HepG2 (cell line): Measurements from ENCODE around the gene MAP3K19. TPM values are rescaled to one million over a fixed set of nuclear protein-coding genes. Genes with fewer than 3 reads are reported as not detected.

Experiments used
- ATAC-seq: fragments of 200-7000 bp; cut with Tn5 transposase; 3 replicates; pipeline ENCODE4 v1.9.1; 2020; ENCODE audit warnings: mild to moderate bottlenecking, moderate library complexity
- BruUV-seq: library from RNA; stranded (reverse); fragments of 400-500 nt; replicated peaks from 2 replicates; lab custom pipeline; 2021; lab: Mats Ljungman, UMichigan
- CTCF ChIA-PET: fragments of 300-600 bp; formaldehyde crosslinking; extraction: SDS; loops from one replicate; lab custom pipeline; 2021; ENCODE audit warnings: low total read pairs, inconsistent platforms, low intra/inter-chr PET ratio; lab: Yijun Ruan, JAX
- POLR2A ChIA-PET: fragments of 350-600 bp; sonication (Branson Sonifier 250); formaldehyde crosslinking; loops from one replicate; lab custom pipeline; 2020; ENCODE audit warnings: antibody characterized with exemption, inconsistent platforms; lab: Yijun Ruan, JAX
- DNase-seq: peaks from one replicate; pipeline ENCODE4 v3.0.0-alpha.2; 2015; ENCODE audit warnings: low spot score
- FAIRE-seq: peaks from 3 replicates; lab custom pipeline; 2011; peaks lifted over from hg19 to GRCh38; lab: Jason Lieb, UNC
- H2AFZ ChIP-seq: one replicate; pipeline ENCODE4 v1.6.1; 2011; ENCODE audit warnings: low read length, inconsistent platforms
- H3K27ac ChIP-seq: fragments of 300-600 bp; 3 replicates; pipeline ENCODE4 v1.8.0; 2011; ENCODE audit warnings: mixed run types, mild to moderate bottlenecking, mixed read lengths, low read length, inconsistent platforms; ENCODE audit not compliant: insufficient read depth; ENCODE audit errors: extremely low read length
- H3K27me3 ChIP-seq, 2 experiments: fragments of 200-600 bp in 1 of 2; 2 replicates in 1 of 2; 3 replicates in 1 of 2; pipeline versions ENCODE4 v1.6.0 to v1.8.0; 2011; ENCODE audit warnings: low read length in 2 of 2, mild to moderate bottlenecking in 2 of 2, moderate library complexity in 2 of 2, inconsistent platforms in 1 of 2; ENCODE audit not compliant: insufficient read depth in 2 of 2, control insufficient read depth in 1 of 2
- H3K36me3 ChIP-seq, 2 experiments: fragments of 200-600 bp in 1 of 2; replicated peaks in 1 of 2; 2 replicates in 1 of 2; 3 replicates in 1 of 2; pipeline versions ENCODE4 v1.5.1 to v1.8.0; 2011; ENCODE audit warnings: low read length in 2 of 2, inconsistent platforms in 1 of 2; ENCODE audit not compliant: insufficient read depth in 2 of 2, control insufficient read depth in 1 of 2
- H3K4me1 ChIP-seq: 2 replicates; pipeline ENCODE4 v1.5.1; 2012; ENCODE audit warnings: low read length, inconsistent platforms; ENCODE audit not compliant: insufficient read depth
- H3K4me2 ChIP-seq: 2 replicates; pipeline ENCODE4 v1.6.0; 2011; ENCODE audit warnings: low read depth, low read length, inconsistent platforms
- H3K4me3 ChIP-seq, 3 experiments: fragments of 200-600 bp in 1 of 3; sonication (generic), shearing (Covaris generic) in 1 of 3; replicated peaks in 1 of 3; 2 replicates each; pipeline ENCODE4 v1.5.1; 2011 to 2016; ENCODE audit warnings: low read length in 3 of 3, inconsistent platforms in 2 of 3, low read depth in 2 of 3, mild to moderate bottlenecking in 2 of 3, control low read depth in 1 of 3, mixed read lengths in 1 of 3; ENCODE audit not compliant: insufficient read depth in 1 of 3
- H3K79me2 ChIP-seq: one replicate; pipeline ENCODE4 v1.6.1; 2011; ENCODE audit warnings: low read length, inconsistent platforms; ENCODE audit not compliant: insufficient read depth
- H3K9ac ChIP-seq: 2 replicates; pipeline ENCODE4 v1.6.0; 2011; ENCODE audit warnings: mild to moderate bottlenecking, low read depth, low read length, inconsistent platforms; ENCODE audit not compliant: insufficient read depth
- H3K9me3 ChIP-seq: 2 replicates; pipeline ENCODE4 v1.5.1; 2012; ENCODE audit warnings: mild to moderate bottlenecking, low read length
- H4K20me1 ChIP-seq: 2 replicates; pipeline ENCODE4 v1.6.0; 2011; ENCODE audit warnings: inconsistent platforms, mild to moderate bottlenecking, low read length, moderate library complexity; ENCODE audit not compliant: insufficient read depth
- EP300 ChIP-seq, 3 experiments: sonication (generic) in 1 of 3; formaldehyde crosslinking in 1 of 3; IDR thresholded peaks; 2 replicates each; pipeline versions ENCODE4 v1.5.1 to v1.6.1; 2011 to 2020; ENCODE audit warnings: low read depth in 2 of 3, low read length in 2 of 3, borderline replicate concordance in 1 of 3, improper control_type of control experiment in 1 of 3, mild to moderate bottlenecking in 1 of 3, missing genetic modification reagents in 1 of 3, moderate library complexity in 1 of 3
- FOSL1 ChIP-seq: sonication (generic); formaldehyde crosslinking; IDR thresholded peaks from 2 replicates; pipeline ENCODE4 v1.9.0; 2021; ENCODE audit warnings: missing genetic modification reagents, borderline replicate concordance
- KLF15 ChIP-seq: sonication (generic); formaldehyde crosslinking; IDR thresholded peaks from 2 replicates; pipeline ENCODE4 v1.8.1; 2023; ENCODE audit warnings: borderline replicate concordance, mild to moderate bottlenecking, inconsistent platforms, missing genetic modification reagents, mixed read lengths
- PHF8 ChIP-seq: sonication (generic); formaldehyde crosslinking; IDR thresholded peaks from 2 replicates; pipeline ENCODE4 v1.5.0; 2020; ENCODE audit warnings: missing genetic modification reagents
- PRDM4 ChIP-seq: sonication (generic); formaldehyde crosslinking; IDR thresholded peaks from 2 replicates; pipeline ENCODE4 v1.9.0; 2021; ENCODE audit warnings: missing genetic modification reagents, borderline replicate concordance
- RARA ChIP-seq: IDR thresholded peaks from 2 replicates; pipeline ENCODE4 v1.6.1; 2016; ENCODE audit warnings: missing genetic modification reagents, missing compliant biosample characterization
- TARDBP ChIP-seq: sonication (generic); formaldehyde crosslinking; IDR thresholded peaks from 2 replicates; pipeline ENCODE4 v1.8.0; 2022; ENCODE audit warnings: mild to moderate bottlenecking, missing genetic modification reagents
- THAP8 ChIP-seq: sonication (generic); formaldehyde crosslinking; IDR thresholded peaks from 2 replicates; pipeline ENCODE4 v1.5.1; 2020; ENCODE audit warnings: missing genetic modification reagents, mild to moderate bottlenecking, borderline replicate concordance
- ZBTB10 ChIP-seq: sonication (generic); formaldehyde crosslinking; IDR thresholded peaks from 2 replicates; pipeline ENCODE4 v1.4.0; 2020; ENCODE audit warnings: missing genetic modification reagents, borderline replicate concordance
- ZBTB7A ChIP-seq: sonication (generic); formaldehyde crosslinking; IDR thresholded peaks from 2 replicates; pipeline ENCODE4 v1.8.0; 2022; ENCODE audit warnings: mild to moderate bottlenecking, missing genetic modification reagents
- ZKSCAN5 ChIP-seq: sonication (generic); formaldehyde crosslinking; IDR thresholded peaks from 2 replicates; pipeline ENCODE4 v1.5.1; 2020; ENCODE audit warnings: mild to moderate bottlenecking, missing genetic modification reagents
- ZNF451 ChIP-seq: sonication (generic); formaldehyde crosslinking; IDR thresholded peaks from 2 replicates; pipeline ENCODE4 v1.5.0; 2020; ENCODE audit warnings: mild to moderate bottlenecking, missing genetic modification reagents
- ZNF558 ChIP-seq: sonication (generic); formaldehyde crosslinking; IDR thresholded peaks from 2 replicates; pipeline ENCODE4 v1.9.0; 2022; ENCODE audit warnings: mild to moderate bottlenecking, missing genetic modification reagents, borderline replicate concordance
- ZNF619 ChIP-seq: sonication (generic); formaldehyde crosslinking; IDR thresholded peaks from 2 replicates; pipeline ENCODE4 v1.4.0; 2020; ENCODE audit warnings: mild to moderate bottlenecking, missing genetic modification reagents
- ZNF674 ChIP-seq: sonication (generic); formaldehyde crosslinking; IDR thresholded peaks from 2 replicates; pipeline ENCODE4 v1.5.0; 2020; ENCODE audit warnings: low read depth, mild to moderate bottlenecking, missing genetic modification reagents
- ZNF790 ChIP-seq: sonication (generic); formaldehyde crosslinking; IDR thresholded peaks from 2 replicates; pipeline ENCODE4 v1.8.0; 2022; ENCODE audit warnings: missing genetic modification reagents, mild to moderate bottlenecking, borderline replicate concordance
- ZNF883 ChIP-seq: sonication (generic); formaldehyde crosslinking; IDR thresholded peaks from 2 replicates; pipeline ENCODE4 v1.5.1; 2020; ENCODE audit warnings: mild to moderate bottlenecking, missing genetic modification reagents; ENCODE audit errors: not compliant biosample characterization
- ZSCAN29 ChIP-seq: sonication (generic); formaldehyde crosslinking; conservative IDR thresholded peaks from 2 replicates; pipeline ENCODE4 v1.4.0; 2020; ENCODE audit warnings: mild to moderate bottlenecking, missing genetic modification reagents
- ZSCAN31 ChIP-seq: sonication (generic); formaldehyde crosslinking; IDR thresholded peaks from 2 replicates; pipeline ENCODE4 v1.5.0; 2020; ENCODE audit warnings: low read depth, mild to moderate bottlenecking, missing genetic modification reagents
- WGBS: methylation state at CpG from one replicate; pipeline ENCODE4 v1.1.6; 2017; ENCODE audit warnings: low lambda C conversion rate; 5-methylcytosine and 5-hydroxymethylcytosine counted together
- in situ Hi-C: cut with HindIII; loops from 2 replicates; pipeline ENCODE4 v1.10.0; 2017; ENCODE audit warnings: low pct_unique_long_range_greater_than_20kb; ENCODE audit not compliant: extremely low pct_ligation_motif_present
- intact Hi-C: fragments of 100-400 bp; cut with micrococcal nuclease; formaldehyde crosslinking; loops from one replicate; pipeline ENCODE4 v1.10.0; 2022; ENCODE audit not compliant: unreplicated experiment
- polyA plus RNA-seq, 8 experiments: library from polyadenylated mRNA; depleted of rRNA in 3 of 8; stranded (reverse) in 7 of 8; unstranded in 1 of 8; fragments of >200 nt; fragmentation: Illumina TruSeq in 4 of 8; extraction: Trizol in 4 of 8; gene quantifications; 2 replicates each; pipeline versions ENCODE4 v1.2.1 to v1.2.3, GENCODE V29; 2011 to 2016; ENCODE audit warnings: low read depth in 4 of 8, missing spikeins in 1 of 8, mixed read lengths in 1 of 8; ENCODE audit not compliant: insufficient read depth in 1 of 8
- total RNA-seq, 5 experiments: library from RNA; depleted of rRNA; stranded (reverse); fragments of >200 nt; fragmentation: Illumina TruSeq; extraction: Trizol; gene quantifications; 2 replicates each; pipeline ENCODE4 v1.2.3, GENCODE V29; 2016; ENCODE audit warnings: low read depth in 1 of 5

MAP3K19 gene
- total and polyA plus RNA-seq, 2 of the 13 experiments (the other 11 are each of a cell fraction or from before 2014, with no cell fraction given), result not detected

DNA sequence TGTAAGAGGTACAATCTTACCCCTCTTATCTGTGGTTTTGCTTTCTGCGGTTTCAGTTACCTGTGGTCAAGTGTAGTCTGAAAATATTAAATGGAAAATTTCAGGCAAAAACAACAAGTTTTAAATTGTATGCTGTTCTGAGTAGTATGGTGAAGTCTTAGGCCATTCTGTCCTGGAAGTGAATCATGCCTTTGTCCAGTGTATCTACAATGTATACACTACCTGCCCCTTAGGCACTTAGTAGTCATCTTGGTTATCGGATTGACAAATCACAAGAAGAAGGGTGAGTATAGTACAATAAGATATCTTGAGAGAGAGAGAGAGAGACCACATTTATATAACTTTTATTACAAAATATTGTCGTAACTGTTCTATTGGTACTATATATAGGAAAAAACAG is 48.3 kb upstream of the MAP3K19 start:
- H3K4me2 ChIP-seq, result no peak overlapping the region
- no peak overlapping the region for H3K27ac ChIP-seq
- H2AFZ ChIP-seq, result no peak overlapping the region
- no peaks in the 10 kb centered on the region for H3K79me2 ChIP-seq
- intact Hi-C loops (no loop called here), in situ Hi-C loops (no loop called here)
- ChIA-PET POLR2A (no interaction called here), CTCF (no interaction called here)
- no TSS peak for BruUV-seq
- no peaks in the 10 kb centered on the region for H3K27me3 ChIP-seq
- no peaks in the 10 kb centered on the region for H4K20me1 ChIP-seq
- H3K36me3 ChIP-seq, result peaks cover 2 to 29% of the 10 kb centered on the region in 2 experiments; a peak in 4 of 5 replicates
- WGBS, result 96% methylated on average over 3 of the region's 3 CpGs
- FAIRE-seq (no peak), ATAC-seq (no peak), DNase-seq (no peak)
- H3K4me3 ChIP-seq, result no peak overlapping the region
- no peak overlapping the region for H3K9ac ChIP-seq
- H3K9me3 ChIP-seq, result no peaks in the 10 kb centered on the region
- peaks cover 40% of the 10 kb centered on the region for H3K4me1 ChIP-seq
- TF ChIP-seq EP300 (IDR thresholded peaks at IDR 0.05; ENCODE audit: low read depth in 2 of 2, low read length in 2 of 2), result no peak
- no peak for TF ChIP-seq EP300 (CRISPR knock-in tag; IDR thresholded peaks at IDR 0.05; ENCODE audit: borderline replicate concordance)
- no peak for TF ChIP-seq ZNF451
- TF ChIP-seq ZNF558, result no peak
- TF ChIP-seq ZBTB10 (CRISPR knock-in tag), result no peak
- no peak for TF ChIP-seq ZKSCAN5
- TF ChIP-seq FOSL1 (CRISPR knock-in tag), result no peak
- no peak for TF ChIP-seq ZNF790 (CRISPR knock-in tag)
- no peak for TF ChIP-seq ZSCAN31 (CRISPR knock-in tag)
- no peak for TF ChIP-seq RARA (CRISPR knock-in tag)
- TF ChIP-seq TARDBP (CRISPR knock-in tag), result no peak
- TF ChIP-seq PRDM4 (CRISPR knock-in tag), result no peak
- TF ChIP-seq ZNF674 (CRISPR knock-in tag), result no peak
- TF ChIP-seq ZNF619, result no peak
- TF ChIP-seq ZSCAN29, result no peak
- TF ChIP-seq PHF8, result no peak
- TF ChIP-seq THAP8, result no peak
- no peak for TF ChIP-seq ZBTB7A (CRISPR knock-in tag)
- no peak for TF ChIP-seq ZNF883 (CRISPR knock-in tag)
- TF ChIP-seq KLF15 (CRISPR knock-in tag), result no peak
